Duodenal mucosa (tissue), 2 donors: ENCODE data around the gene CUX1.

Experiments used
- H3K27ac ChIP-seq: one replicate; pipeline ENCODE4 v1.7.0; 2013; ENCODE audit warnings: low read depth, low read length
- H3K27me3 ChIP-seq, 2 donors: one replicate each; pipeline ENCODE4 v1.7.0; 2013; ENCODE audit warnings: low read length in 2 of 2, control low read depth in 1 of 2; ENCODE audit not compliant: insufficient read depth in 2 of 2, control insufficient read depth in 1 of 2
- H3K36me3 ChIP-seq, 2 donors: one replicate each; pipeline ENCODE4 v1.7.0; 2013; ENCODE audit warnings: low read length in 2 of 2, control low read depth in 1 of 2; ENCODE audit not compliant: insufficient read depth in 2 of 2, control insufficient read depth in 1 of 2
- H3K4me1 ChIP-seq, 2 donors: one replicate each; pipeline ENCODE4 v1.7.0; 2013; ENCODE audit warnings: low read length in 2 of 2, control low read depth in 1 of 2; ENCODE audit not compliant: insufficient read depth in 2 of 2, control insufficient read depth in 1 of 2
- H3K4me3 ChIP-seq, 2 donors: one replicate each; pipeline ENCODE4 v1.7.0; 2013; ENCODE audit warnings: low read length in 2 of 2, low read depth in 1 of 2
- H3K9ac ChIP-seq, 2 donors: one replicate each; pipeline ENCODE4 v1.7.0; 2013; ENCODE audit warnings: low read length in 2 of 2, low read depth in 1 of 2
- H3K9me3 ChIP-seq, 2 donors: one replicate each; pipeline ENCODE4 v1.7.0; 2013; ENCODE audit warnings: low read length in 2 of 2, control low read depth in 1 of 2; ENCODE audit not compliant: control insufficient read depth in 1 of 2

Gene CUX1

GRCh38 chr7:102288285-102288930 is 471.0 kb downstream of the CUX1 start:
- H3K9ac ChIP-seq: no peak overlapping the region
- H3K4me1 ChIP-seq: peaks cover 17 to 32% of the 10 kb centered on the region in 2 donors
- H3K27me3 ChIP-seq: no peaks in the 10 kb centered on the region
- H3K36me3 ChIP-seq: no peaks in the 10 kb centered on the region
- H3K9me3 ChIP-seq: no peaks in the 10 kb centered on the region
- no peak overlapping the region for H3K27ac ChIP-seq
- peak overlapping the region; percentile 79 to 83 for H3K4me3 ChIP-seq

GRCh38 chr7:102289057-102289456 is 471.6 kb downstream of the CUX1 start:
- no peak overlapping the region for H3K9ac ChIP-seq
- H3K4me3 ChIP-seq: no peak overlapping the region
- H3K9me3 ChIP-seq: no peaks in the 10 kb centered on the region
- no peak overlapping the region for H3K27ac ChIP-seq
- H3K4me1 ChIP-seq: peaks cover 17 to 32% of the 10 kb centered on the region in 2 donors
- no peaks in the 10 kb centered on the region for H3K36me3 ChIP-seq
- no peaks in the 10 kb centered on the region for H3K27me3 ChIP-seq

- H3K36me3 ChIP-seq: no peaks in the 10 kb centered on the region
- no peaks in the 10 kb centered on the region for H3K27me3 ChIP-seq
- no peak overlapping the region for H3K4me3 ChIP-seq
- no peak overlapping the region for H3K9ac ChIP-seq
- H3K27ac ChIP-seq: no peak overlapping the region
- H3K9me3 ChIP-seq: no peaks in the 10 kb centered on the region
- H3K4me1 ChIP-seq: peaks cover 12 to 31% of the 10 kb centered on the region in 2 donors
Observed at GRCh38 chr7:102291056-102291915, 473.9 kb downstream of the CUX1 start.

GRCh38 chr7:102291916-102292267 is 474.5 kb downstream of the CUX1 start:
- Histone ChIP-seq H3K9ac (no peak overlapping the region), H3K27me3 (no peaks in the 10 kb centered on the region), H3K4me3 (no peak overlapping the region), H3K27ac (no peak overlapping the region), H3K9me3 (no peaks in the 10 kb centered on the region), H3K4me1 (peaks cover 12 to 31% of the 10 kb centered on the region in 2 donors), H3K36me3 (no peaks in the 10 kb centered on the region)

GRCh38 chr7:102292813-102293798 is 475.7 kb downstream of the CUX1 start:
- Histone ChIP-seq H3K9me3 (no peaks in the 10 kb centered on the region), H3K27me3 (no peaks in the 10 kb centered on the region), H3K4me3 (no peak overlapping the region), H3K9ac (no peak overlapping the region), H3K4me1 (peaks cover 8 to 20% of the 10 kb centered on the region in 2 donors), H3K27ac (no peak overlapping the region), H3K36me3 (no peaks in the 10 kb centered on the region)

GRCh38 chr7:102294589-102294988 is 477.2 kb downstream of the CUX1 start:
- Histone ChIP-seq H3K36me3 (no peaks in the 10 kb centered on the region), H3K27me3 (no peaks in the 10 kb centered on the region), H3K4me1 (peaks cover 0 to 14% of the 10 kb centered on the region in 2 donors), H3K9me3 (no peaks in the 10 kb centered on the region), H3K9ac (no peak overlapping the region), H3K4me3 (no peak overlapping the region), H3K27ac (no peak overlapping the region)

GRCh38 chr7:102295346-102296178 is 478.1 kb downstream of the CUX1 start:
- no peaks in the 10 kb centered on the region for H3K27me3 ChIP-seq
- H3K27ac ChIP-seq: no peak overlapping the region
- H3K4me3 ChIP-seq: no peak overlapping the region
- H3K4me1 ChIP-seq: peaks cover 0 to 14% of the 10 kb centered on the region in 2 donors
- no peaks in the 10 kb centered on the region for H3K36me3 ChIP-seq
- H3K9ac ChIP-seq: no peak overlapping the region
- H3K9me3 ChIP-seq: no peaks in the 10 kb centered on the region

GRCh38 chr7:102296179-102296438 is 478.7 kb downstream of the CUX1 start:
- no peak overlapping the region for H3K27ac ChIP-seq
- H3K4me1 ChIP-seq: peaks cover 0 to 14% of the 10 kb centered on the region in 2 donors
- no peak overlapping the region for H3K4me3 ChIP-seq
- no peaks in the 10 kb centered on the region for H3K27me3 ChIP-seq
- H3K9me3 ChIP-seq: no peaks in the 10 kb centered on the region
- H3K36me3 ChIP-seq: no peaks in the 10 kb centered on the region
- no peak overlapping the region for H3K9ac ChIP-seq

- no peak overlapping the region for H3K9ac ChIP-seq
- no peak overlapping the region for H3K4me3 ChIP-seq
- H3K36me3 ChIP-seq: no peaks in the 10 kb centered on the region
- no peak overlapping the region for H3K27ac ChIP-seq
- H3K27me3 ChIP-seq: no peaks in the 10 kb centered on the region
- no peaks in the 10 kb centered on the region for H3K9me3 ChIP-seq
- peaks cover 0 to 14% of the 10 kb centered on the region in 2 donors for H3K4me1 ChIP-seq
Observed at GRCh38 chr7:102296514-102296913, 479.1 kb downstream of the CUX1 start.
